C1 segment of cervical spinal cord (tissue), 14 donors: ENCODE measurements around the gene RCOR1.
"Not testable (repeated sequence)": the region's sequence is repeated elsewhere in the genome, so short reads cannot be mapped to it uniquely, and the experiment has no call there.

ENCODE experiments used
- DNase-seq, 14 donors: peaks; one replicate each; lab custom pipeline; 2025; lab: John Stamatoyannopoulos, UW

Gene RCOR1

GRCh38 chr14:102593061-102593824 lies 794 bp downstream of the RCOR1 start:
- peak in 9 of 14 donors; percentile 11 to 60 (median 29) for DNase-seq

- DNase-seq = peak in 1 of 14 donors; percentile 29
Measured at GRCh38 chr14:102593825-102594137, 1.3 kb downstream of the RCOR1 start.

- DNase-seq = peak in 2 of 14 donors; percentile 1 to 32
Measured at GRCh38 chr14:102594514-102595175, 2.2 kb downstream of the RCOR1 start.

DNA sequence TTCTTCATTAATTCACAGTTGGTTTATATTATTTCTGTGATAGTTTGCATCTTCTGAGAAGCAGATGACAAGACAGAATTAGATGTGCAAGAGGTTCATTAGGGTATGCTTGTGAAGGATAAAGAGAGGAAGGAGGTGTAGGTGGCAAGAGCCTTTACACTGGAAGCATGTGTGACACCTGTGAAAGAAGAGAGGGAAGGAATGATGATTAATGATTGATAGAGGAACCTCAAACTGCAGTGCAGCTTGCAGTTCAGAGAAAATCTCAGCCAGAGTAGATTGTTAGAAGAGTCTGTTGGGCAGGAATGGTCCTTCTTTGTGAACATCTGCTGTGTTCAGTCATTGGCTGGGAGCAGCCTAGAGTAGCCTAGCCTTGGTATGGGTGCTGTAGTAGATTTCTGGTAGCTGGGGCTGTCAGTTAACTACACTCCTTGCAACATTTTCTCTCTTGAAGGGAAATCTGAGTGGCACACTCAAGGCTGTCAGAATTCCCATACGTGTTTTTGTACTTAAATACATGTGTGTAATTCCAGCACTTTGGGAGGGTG lies 9.0 kb downstream of the RCOR1 start:
- no peak for DNase-seq

DNA sequence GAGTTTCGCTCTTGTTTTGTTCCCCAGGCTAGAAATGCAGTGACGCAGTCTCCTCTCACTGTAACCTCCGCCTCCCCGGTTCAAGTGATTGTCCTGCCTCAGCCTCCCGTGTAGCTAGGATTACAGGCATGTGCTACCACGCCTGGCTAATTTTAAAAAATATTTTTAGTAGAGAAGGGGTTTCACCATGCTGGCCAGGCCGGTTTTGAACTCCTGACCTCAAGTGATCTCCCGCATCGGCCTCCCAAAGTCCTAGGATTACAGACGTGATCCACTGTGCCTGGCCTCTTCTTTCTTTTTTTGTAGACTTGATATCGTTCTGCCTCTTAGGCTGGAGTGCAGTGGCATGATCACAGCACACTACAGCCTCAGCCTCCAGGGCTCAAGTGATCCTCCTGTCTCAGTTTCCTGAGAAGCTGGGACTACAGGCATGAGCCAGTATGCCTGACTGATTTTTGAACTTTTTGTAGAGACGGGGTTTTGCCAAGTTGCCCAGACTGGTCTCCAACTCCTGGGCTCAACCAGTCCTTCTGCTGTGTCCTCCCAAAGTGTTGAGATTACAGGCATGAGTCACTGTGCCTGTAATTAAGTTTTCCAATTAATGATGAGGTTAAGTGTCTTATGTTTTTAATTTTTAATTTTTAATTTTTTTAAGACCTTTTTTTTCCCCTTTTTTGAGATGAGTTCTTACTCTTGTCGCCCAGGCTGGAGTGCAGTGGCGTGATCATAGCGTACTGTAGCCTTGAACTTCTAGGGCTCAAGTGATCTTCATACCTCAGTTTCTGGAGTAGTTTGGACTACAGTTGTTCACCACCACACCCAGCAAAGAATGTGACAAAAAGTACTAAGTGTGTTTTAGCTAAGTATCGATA lies 10.2 kb downstream of the RCOR1 start:
- DNase-seq = no peak

DNA sequence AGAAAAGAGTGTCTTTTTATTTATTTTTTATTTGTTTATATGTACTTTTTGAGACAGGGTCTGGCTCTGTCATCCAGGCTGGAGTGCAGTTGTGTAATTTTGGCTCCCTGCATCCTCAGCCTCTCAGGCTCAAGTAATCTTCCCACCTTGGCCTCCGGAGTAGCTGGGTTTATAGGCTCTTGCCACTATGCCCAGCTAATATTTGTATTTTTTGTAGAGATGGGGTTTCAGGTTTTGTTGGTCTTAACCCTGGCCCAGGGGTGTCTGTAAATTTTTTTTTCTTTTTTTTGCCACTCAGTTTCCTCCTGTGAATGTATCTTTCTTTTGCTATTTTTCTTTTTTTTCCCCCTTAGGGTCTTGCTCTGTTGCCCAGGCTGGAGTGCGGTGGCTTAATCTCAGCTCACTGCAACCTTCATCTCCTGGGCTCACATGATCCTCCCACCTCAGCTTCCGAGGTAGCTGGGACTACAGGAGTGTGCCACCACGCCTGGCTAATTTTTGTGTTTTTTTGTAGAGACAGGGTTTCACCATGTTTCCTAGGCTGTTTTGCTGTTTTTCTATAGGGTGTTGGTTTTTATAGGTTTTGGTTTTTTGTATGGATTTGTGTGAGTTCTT lies 11.0 kb downstream of the RCOR1 start:
- no peak for DNase-seq

DNA sequence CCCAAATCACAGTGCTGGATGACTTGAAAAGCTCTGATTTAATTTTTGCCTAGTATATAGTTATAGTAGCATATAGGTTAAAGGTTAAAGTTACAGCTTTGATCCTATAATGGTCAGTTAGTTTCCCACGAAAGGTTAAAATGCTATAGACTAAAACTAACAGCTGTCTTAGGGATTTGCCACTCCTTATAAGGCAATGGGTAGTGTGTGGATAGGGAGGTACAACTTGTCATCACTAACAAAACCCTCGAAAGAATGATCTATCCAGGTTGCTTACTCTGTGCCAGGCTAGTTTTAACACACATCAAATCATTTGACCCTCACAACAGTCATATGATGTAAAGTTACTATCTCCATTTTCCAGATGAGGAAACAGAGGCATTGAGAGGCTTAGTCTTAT lies 11.7 kb downstream of the RCOR1 start:
- no peak for DNase-seq

DNA sequence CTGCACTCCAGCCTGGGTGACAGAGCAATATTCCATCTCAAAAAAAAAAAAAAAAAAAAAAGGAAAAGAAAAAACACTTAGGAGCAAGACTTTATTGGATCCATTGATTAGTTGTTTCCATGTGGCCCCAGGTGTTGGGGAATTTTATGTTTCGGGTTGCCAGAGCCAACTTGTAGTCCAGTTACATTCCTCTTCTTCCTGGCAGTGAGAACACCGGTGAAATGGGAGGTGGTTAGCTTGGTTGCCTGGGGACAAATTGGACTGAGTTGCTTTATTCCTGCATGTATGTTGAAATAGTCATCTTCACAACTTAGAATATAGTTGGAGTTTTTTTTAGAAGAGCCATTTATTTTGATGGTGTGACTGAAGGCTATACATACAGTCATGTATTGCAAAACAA lies 12.6 kb downstream of the RCOR1 start:
- no peak for DNase-seq

GRCh38 chr14:102606296-102606695 lies 13.8 kb downstream of the RCOR1 start:
- no peak for DNase-seq

GRCh38 chr14:102608064-102608446 lies 15.6 kb downstream of the RCOR1 start:
- DNase-seq = no peak

GRCh38 chr14:102610968-102611811 lies 18.7 kb downstream of the RCOR1 start:
- no peak for DNase-seq

- no peak for DNase-seq
Measured at GRCh38 chr14:102616318-102616717, 23.9 kb downstream of the RCOR1 start.

GRCh38 chr14:102616799-102617198 lies 24.4 kb downstream of the RCOR1 start:
- no peak for DNase-seq

GRCh38 chr14:102619012-102619411 lies 26.6 kb downstream of the RCOR1 start:
- DNase-seq = not testable (repeated sequence)

DNA sequence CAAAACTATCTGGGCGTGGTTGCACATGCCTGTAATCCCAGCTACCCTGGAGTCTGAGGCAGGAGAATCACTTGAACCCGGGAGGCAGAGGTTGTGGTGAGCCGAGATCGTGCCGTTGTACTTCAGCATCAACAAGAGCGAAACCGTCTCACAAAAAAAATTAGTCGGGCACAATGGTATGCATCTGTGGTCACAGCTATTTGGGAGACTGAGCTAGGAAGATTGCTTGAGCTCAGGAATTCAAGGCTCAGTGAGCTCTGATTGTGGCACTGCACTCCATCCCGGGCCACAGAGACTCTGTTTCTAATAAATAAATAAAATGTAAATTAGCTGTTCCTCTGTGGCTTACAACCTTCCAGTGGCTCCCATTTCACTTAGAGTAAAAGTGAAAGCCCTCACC lies 28.0 kb downstream of the RCOR1 start:
- DNase-seq = no peak

- DNase-seq = peak in 1 of 14 donors; percentile 8
Measured at GRCh38 chr14:102622262-102622885, 29.9 kb downstream of the RCOR1 start.

- DNase-seq = no peak
Measured at GRCh38 chr14:102624666-102625065, 32.2 kb downstream of the RCOR1 start.

DNA sequence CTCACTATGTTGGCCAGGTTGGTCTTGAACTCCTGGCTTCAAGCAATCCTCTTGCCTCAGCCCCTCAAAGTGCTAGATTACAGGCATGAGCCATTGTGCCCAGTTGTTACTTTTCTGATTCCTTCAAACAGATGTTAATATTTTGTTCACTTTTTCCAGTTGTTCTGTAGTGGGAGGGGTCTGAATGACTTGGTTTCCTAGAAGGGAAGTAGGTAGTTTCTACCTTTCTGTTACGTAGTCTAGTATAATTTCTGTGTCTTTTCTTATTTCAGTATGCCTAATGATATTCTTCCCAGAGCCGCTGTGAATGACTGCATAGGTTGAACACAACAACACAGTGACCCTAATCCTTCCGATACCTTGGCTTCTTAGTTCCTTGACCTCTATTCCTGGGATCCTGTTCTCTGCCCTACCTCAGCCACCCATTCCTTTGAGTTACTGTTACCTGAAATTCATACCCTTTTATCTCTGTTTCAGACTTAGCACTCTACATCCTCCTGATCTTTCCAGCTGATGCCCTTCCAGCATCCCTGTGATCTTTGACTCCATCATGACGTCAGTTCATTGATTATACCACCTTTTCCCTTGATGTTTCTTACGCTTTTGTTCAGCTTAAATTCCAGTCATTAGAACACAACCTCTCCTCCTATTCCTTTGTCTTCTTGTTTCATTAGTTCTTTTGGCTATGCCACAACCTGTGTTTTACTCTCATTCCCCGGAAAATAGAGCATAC lies 33.3 kb downstream of the RCOR1 start:
- no peak for DNase-seq

- DNase-seq = no peak
Measured at GRCh38 chr14:102626530-102626929, 34.1 kb downstream of the RCOR1 start.
